Measurements from ENCODE around the gene RNF32. TPM values are rescaled to one million over a fixed set of nuclear protein-coding genes. Genes with fewer than 3 reads are reported as not detected.

The RNF32 gene
- total RNA-seq, 2 donors from 2014 or later, result not detected

DNA sequence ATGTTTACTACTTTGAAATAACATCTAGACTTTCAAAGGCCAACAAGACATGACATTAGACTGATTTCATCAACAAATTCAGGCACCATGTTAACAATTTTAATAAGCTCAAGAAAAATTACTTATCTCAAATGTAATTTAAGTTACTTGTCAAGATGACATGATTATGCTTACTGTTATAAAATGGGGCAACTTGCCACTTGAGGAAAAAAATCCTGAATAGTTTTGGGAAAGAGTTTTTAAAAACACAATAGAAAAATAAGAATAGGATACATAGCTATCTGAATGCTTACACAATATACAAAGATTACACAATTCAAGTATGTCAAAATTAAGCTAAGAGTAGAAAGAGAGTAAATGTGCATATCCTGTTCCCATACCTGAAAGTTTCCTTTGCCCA is 85.4 kb downstream of the RNF32 start:
- no peak overlapping the region for H3K4me3 ChIP-seq
- no peaks in the 10 kb centered on the region for H3K36me3 ChIP-seq
- H3K27me3 ChIP-seq (replicated peaks; ENCODE audit: insufficient read depth), result no peaks in the 10 kb centered on the region
- H3K4me1 ChIP-seq (ENCODE audit: control insufficient read depth in 1 of 2, low read depth in 2 of 2), result no peaks in the 10 kb centered on the region
- DNase-seq (ENCODE audit: low spot score) (no peak), ATAC-seq (ENCODE audit: insufficient number of reproducible peaks, low FRiP score, low read depth) (no peak)
- H3K27ac ChIP-seq, result no peak overlapping the region
- TF ChIP-seq, protein P1, sequence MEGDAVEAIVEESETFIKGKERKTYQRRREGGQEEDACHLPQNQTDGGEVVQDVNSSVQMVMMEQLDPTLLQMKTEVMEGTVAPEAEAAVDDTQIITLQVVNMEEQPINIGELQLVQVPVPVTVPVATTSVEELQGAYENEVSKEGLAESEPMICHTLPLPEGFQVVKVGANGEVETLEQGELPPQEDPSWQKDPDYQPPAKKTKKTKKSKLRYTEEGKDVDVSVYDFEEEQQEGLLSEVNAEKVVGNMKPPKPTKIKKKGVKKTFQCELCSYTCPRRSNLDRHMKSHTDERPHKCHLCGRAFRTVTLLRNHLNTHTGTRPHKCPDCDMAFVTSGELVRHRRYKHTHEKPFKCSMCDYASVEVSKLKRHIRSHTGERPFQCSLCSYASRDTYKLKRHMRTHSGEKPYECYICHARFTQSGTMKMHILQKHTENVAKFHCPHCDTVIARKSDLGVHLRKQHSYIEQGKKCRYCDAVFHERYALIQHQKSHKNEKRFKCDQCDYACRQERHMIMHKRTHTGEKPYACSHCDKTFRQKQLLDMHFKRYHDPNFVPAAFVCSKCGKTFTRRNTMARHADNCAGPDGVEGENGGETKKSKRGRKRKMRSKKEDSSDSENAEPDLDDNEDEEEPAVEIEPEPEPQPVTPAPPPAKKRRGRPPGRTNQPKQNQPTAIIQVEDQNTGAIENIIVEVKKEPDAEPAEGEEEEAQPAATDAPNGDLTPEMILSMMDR (IDR thresholded peaks at IDR 0.05), result no peak
- no peaks in the 10 kb centered on the region for H3K9me3 ChIP-seq
